Keratinocyte (primary cell): Measurements from ENCODE around the gene RAD21L1. TPM values are rescaled to one million over a fixed set of nuclear protein-coding genes. Genes with fewer than 3 reads are reported as not detected.

Experiments
- DNase-seq: peaks from one replicate; pipeline ENCODE4 v3.0.0-alpha.2; 2011; ENCODE audit warnings: low read depth, missing footprints, low spot score
- FAIRE-seq: peaks from 2 replicates; lab custom pipeline; 2011; peaks lifted over from hg19 to GRCh38; lab: Jason Lieb, UNC
- H2AFZ ChIP-seq: 2 replicates; pipeline ENCODE4 v1.6.0; 2012; ENCODE audit warnings: low read length, control low read depth, inconsistent platforms; ENCODE audit not compliant: control insufficient read depth
- H3K27ac ChIP-seq: 2 replicates; pipeline ENCODE4 v1.5.1; 2011; ENCODE audit warnings: low read length; ENCODE audit not compliant: control insufficient read depth, insufficient read depth
- H3K27me3 ChIP-seq: 3 replicates; pipeline ENCODE4 v1.6.0; 2011; ENCODE audit warnings: low read length; ENCODE audit not compliant: control insufficient read depth, insufficient read depth; ENCODE audit errors: extremely low read depth
- H3K36me3 ChIP-seq, 2 experiments: 2 replicates in 1 of 2; 3 replicates in 1 of 2; pipeline ENCODE4 v1.5.1; 2011; ENCODE audit warnings: low read length in 2 of 2, mild to moderate bottlenecking in 1 of 2; ENCODE audit not compliant: control insufficient read depth in 2 of 2, insufficient read depth in 2 of 2; ENCODE audit errors: extremely low read depth in 1 of 2
- H3K4me1 ChIP-seq: 3 replicates; pipeline ENCODE4 v1.5.1; 2011; ENCODE audit warnings: low read length; ENCODE audit not compliant: control insufficient read depth, insufficient read depth; ENCODE audit errors: extremely low read depth
- H3K4me2 ChIP-seq: 3 replicates; pipeline ENCODE4 v1.6.0; 2011; ENCODE audit warnings: low read depth, low read length; ENCODE audit not compliant: control insufficient read depth, insufficient read depth; ENCODE audit errors: extremely low read depth
- H3K4me3 ChIP-seq, 3 experiments: fragments of 200-600 bp in 1 of 3; sonication (generic) in 1 of 3; 2 replicates in 2 of 3; 3 replicates in 1 of 3; pipeline ENCODE4 v1.5.1; 2011 to 2016; ENCODE audit warnings: low read length in 3 of 3, mild to moderate bottlenecking in 3 of 3, control low read depth in 2 of 3, inconsistent platforms in 1 of 3, low read depth in 1 of 3, mixed read lengths in 1 of 3, mixed run types in 1 of 3, moderate library complexity in 1 of 3; ENCODE audit not compliant: control insufficient read depth in 2 of 3, insufficient read depth in 2 of 3; ENCODE audit errors: extremely low read depth in 1 of 3
- H3K79me2 ChIP-seq: 2 replicates; pipeline ENCODE4 v1.6.0; 2012; ENCODE audit warnings: low read length; ENCODE audit not compliant: control insufficient read depth, insufficient read depth
- H3K9ac ChIP-seq: 3 replicates; pipeline ENCODE4 v1.6.0; 2011; ENCODE audit warnings: low read length; ENCODE audit not compliant: control insufficient read depth, insufficient read depth; ENCODE audit errors: extremely low read depth
- H3K9me1 ChIP-seq: 3 replicates; pipeline ENCODE4 v1.6.0; 2011; ENCODE audit warnings: low read length; ENCODE audit not compliant: control insufficient read depth, insufficient read depth; ENCODE audit errors: extremely low read depth
- H3K9me3 ChIP-seq: 2 replicates; pipeline ENCODE4 v1.5.1; 2012; ENCODE audit warnings: low read depth, low read length; ENCODE audit not compliant: control insufficient read depth
- H4K20me1 ChIP-seq: 3 replicates; pipeline ENCODE4 v1.6.0; 2011; ENCODE audit warnings: low read length; ENCODE audit not compliant: control insufficient read depth, insufficient read depth; ENCODE audit errors: extremely low read depth
- CTCF ChIP-seq, 3 experiments: IDR thresholded peaks in 1 of 3; conservative IDR thresholded peaks in 1 of 3; optimal IDR thresholded peaks in 1 of 3; 2 replicates in 2 of 3; 3 replicates in 1 of 3; pipeline versions ENCODE3 to v1.5.1; 2011; ENCODE audit warnings: low read length in 3 of 3, mild to moderate bottlenecking in 3 of 3, moderate library complexity in 2 of 3, control low read depth in 1 of 3, inconsistent platforms in 1 of 3; ENCODE audit not compliant: insufficient read depth in 2 of 3; ENCODE audit errors: extremely low read depth in 1 of 3
- EZH2 ChIP-seq: IDR thresholded peaks from one replicate; pipeline ENCODE4 v1.6.1; 2012; ENCODE audit warnings: inconsistent platforms, mild to moderate bottlenecking, low read length, moderate library complexity
- dilution Hi-C: fragments of 300-500 bp; cut with MboI; formaldehyde crosslinking; loops from one replicate; pipeline ENCODE4 v1.7.0; 2020; ENCODE audit warnings: low sequenced_read_pairs; ENCODE audit not compliant: extremely low pct_ligation_motif_present
- polyA plus RNA-seq, 5 experiments: library from polyadenylated mRNA; depleted of rRNA in 3 of 5; stranded (reverse) in 3 of 5; stranded (forward) in 1 of 5; unstranded in 1 of 5; fragments of >200 nt; gene quantifications; 1 replicate in 1 of 5; 2 replicates in 3 of 5; 3 replicates in 1 of 5; pipeline versions ENCODE4 v1.2.1 to v1.2.3, GENCODE V29; 2011 to 2012; ENCODE audit warnings: missing spikeins in 2 of 5, low read depth in 1 of 5, low replicate concordance in 1 of 5

Gene RAD21L1
- polyA plus RNA-seq, 1 donor (not counting 4 experiments of a cell fraction or from before 2014, with no cell fraction given), result not detected

DNA sequence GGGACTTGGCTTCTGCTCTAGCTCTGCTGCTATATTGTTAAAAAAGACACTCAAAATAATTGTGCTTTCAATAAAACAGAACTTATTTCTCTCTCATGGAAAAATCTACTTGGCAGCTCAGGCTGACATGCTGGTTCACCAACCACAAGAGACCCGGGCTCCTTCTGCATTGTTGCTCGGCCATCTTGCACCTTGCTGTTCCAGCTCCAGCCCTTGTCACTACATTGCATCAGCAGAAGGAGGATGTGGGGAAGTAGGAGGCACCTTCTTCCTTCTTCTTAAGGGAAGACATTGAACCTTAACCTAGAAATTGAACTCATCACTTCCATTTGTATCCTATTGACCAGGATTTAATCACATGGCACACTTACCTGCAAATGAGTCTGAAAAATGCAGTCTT is 29.2 kb upstream of the RAD21L1 start:
- Histone ChIP-seq H3K79me2 (no peaks in the 10 kb centered on the region), H2AFZ (no peak overlapping the region), H4K20me1 (no peaks in the 10 kb centered on the region), H3K4me3 (no peak overlapping the region), H3K9me1 (no peaks in the 10 kb centered on the region), H3K4me2 (no peak overlapping the region), H3K36me3 (no peaks in the 10 kb centered on the region), H3K27ac (no peak overlapping the region), H3K9me3 (no peaks in the 10 kb centered on the region), H3K27me3 (peaks cover 9% of the 10 kb centered on the region), H3K4me1 (no peaks in the 10 kb centered on the region), H3K9ac (no peak overlapping the region)
- TF ChIP-seq CTCF (optimal IDR thresholded peaks at IDR 0.05 in 1 of 3, IDR thresholded peaks at IDR 0.05 in 1 of 3, conservative IDR thresholded peaks at IDR 0.05 in 1 of 3; ENCODE audit: extremely low read depth in 1 of 3, insufficient read depth in 2 of 3, low read length in 3 of 3), result no peak
- TF ChIP-seq EZH2, result no peak
- DNase-seq (no peak), FAIRE-seq (no peak)
- dilution Hi-C loops, result no loop called here

DNA sequence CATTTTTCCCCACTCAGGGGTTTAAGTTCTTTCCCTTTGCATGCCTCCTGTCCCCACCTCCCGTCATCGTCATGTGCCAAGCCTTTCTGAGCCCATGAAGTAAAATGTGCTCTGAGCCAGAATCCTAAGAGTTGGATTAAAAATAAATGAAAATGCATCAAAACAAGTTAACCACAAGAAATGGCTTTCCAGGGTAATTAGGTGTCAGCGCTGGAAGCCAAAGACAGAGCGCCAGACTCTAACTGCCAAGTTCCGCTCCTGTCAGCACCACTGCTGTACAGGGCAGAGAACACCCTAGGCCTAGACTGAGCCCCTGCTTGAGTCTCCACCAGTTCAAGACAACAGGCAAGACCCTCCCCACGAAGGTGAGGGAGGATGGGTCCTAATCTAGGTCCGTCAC is 28.0 kb upstream of the RAD21L1 start:
- H3K36me3 ChIP-seq, result no peaks in the 10 kb centered on the region
- TF ChIP-seq EZH2, result no peak
- no peak for TF ChIP-seq CTCF (optimal IDR thresholded peaks at IDR 0.05 in 1 of 3, IDR thresholded peaks at IDR 0.05 in 1 of 3, conservative IDR thresholded peaks at IDR 0.05 in 1 of 3; ENCODE audit: extremely low read depth in 1 of 3, insufficient read depth in 2 of 3, low read length in 3 of 3)
- DNase-seq (no peak), FAIRE-seq (no peak)
- H2AFZ ChIP-seq, result no peak overlapping the region
- H3K4me1 ChIP-seq, result no peaks in the 10 kb centered on the region
- H3K9me3 ChIP-seq, result no peaks in the 10 kb centered on the region
- H3K4me2 ChIP-seq, result no peak overlapping the region
- no peaks in the 10 kb centered on the region for H4K20me1 ChIP-seq
- dilution Hi-C loops, result no loop called here
- H3K9ac ChIP-seq, result no peak overlapping the region
- H3K27me3 ChIP-seq, result peaks cover 9% of the 10 kb centered on the region
- no peaks in the 10 kb centered on the region for H3K9me1 ChIP-seq
- H3K79me2 ChIP-seq, result no peaks in the 10 kb centered on the region
- H3K4me3 ChIP-seq, result no peak overlapping the region
- H3K27ac ChIP-seq, result no peak overlapping the region
